SK-N-SH treated with all-trans-retinoic acid at 6 μM for 48 hours (cell line): ENCODE results near the gene TBC1D3I.

Experiments
- ATAC-seq: fragments of 200-7000 bp; cut with Tn5 transposase; 3 replicates; pipeline ENCODE4 v1.9.1; 2020; ENCODE audit warnings: mild to moderate bottlenecking, moderate library complexity
- BACH2 ChIP-seq: fragments of 250-450 bp; sonication (Bioruptor Pico); IDR thresholded peaks from 2 replicates; pipeline ENCODE4 v1.9.0; 2021; ENCODE audit warnings: mild to moderate bottlenecking, borderline replicate concordance
- CSRNP3 ChIP-seq: fragments of 250-450 bp; sonication (Bioruptor Pico); IDR thresholded peaks from 2 replicates; pipeline ENCODE4 v1.5.1; 2021; ENCODE audit warnings: mild to moderate bottlenecking, moderate library complexity
- OSR1 ChIP-seq: fragments of 250-450 bp; sonication (Bioruptor Pico); IDR thresholded peaks from 2 replicates; pipeline ENCODE4 v1.8.0; 2022; ENCODE audit warnings: moderate library complexity, mild to moderate bottlenecking, inconsistent platforms
- POU6F1 ChIP-seq: fragments of 250-450 bp; sonication (Bioruptor Pico); IDR thresholded peaks from 2 replicates; pipeline ENCODE4 v1.8.0; 2021; ENCODE audit warnings: low read depth, mild to moderate bottlenecking, moderate library complexity, borderline replicate concordance
- PPARA ChIP-seq: fragments of 250-450 bp; sonication (Bioruptor Pico); IDR thresholded peaks from 2 replicates; pipeline ENCODE4 v1.5.0; 2020; ENCODE audit warnings: mild to moderate bottlenecking, borderline replicate concordance
- RARB ChIP-seq: fragments of 250-450 bp; sonication (Bioruptor Pico); IDR thresholded peaks from 2 replicates; pipeline ENCODE4 v1.8.0; 2021; ENCODE audit warnings: mild to moderate bottlenecking, moderate library complexity
- TCF4 ChIP-seq: fragments of 250-450 bp; sonication (Bioruptor Pico); IDR thresholded peaks from 2 replicates; pipeline ENCODE4 v1.8.0; 2021; ENCODE audit warnings: mild to moderate bottlenecking, moderate library complexity, borderline replicate concordance
- TOX ChIP-seq: fragments of 250-450 bp; sonication (Bioruptor Pico); IDR thresholded peaks from 2 replicates; pipeline ENCODE4 v1.8.0; 2021; ENCODE audit warnings: mild to moderate bottlenecking, moderate library complexity, borderline replicate concordance
- TSHZ2 ChIP-seq: fragments of 250-450 bp; sonication (Bioruptor Pico); IDR thresholded peaks from 2 replicates; pipeline ENCODE4 v1.5.0; 2020; ENCODE audit warnings: mild to moderate bottlenecking, moderate library complexity
- ZFP30 ChIP-seq: fragments of 450-650 bp; formaldehyde crosslinking; IDR thresholded peaks from 2 replicates; pipeline ENCODE4 v1.5.0; 2022; ENCODE audit warnings: mild to moderate bottlenecking, moderate library complexity
- ZNF565 ChIP-seq: fragments of 450-650 bp; formaldehyde crosslinking; conservative IDR thresholded peaks from 2 replicates; pipeline ENCODE4 v1.5.0; 2020; ENCODE audit warnings: low read depth, mild to moderate bottlenecking, moderate library complexity
- ZNF70 ChIP-seq: fragments of 450-650 bp; formaldehyde crosslinking; IDR thresholded peaks from 2 replicates; pipeline ENCODE4 v1.5.0; 2020; ENCODE audit warnings: mild to moderate bottlenecking, moderate library complexity

TBC1D3I gene

GRCh38 chr17:36205637-36206485 lies 58.5 kb downstream of the TBC1D3I start (continued):
- no peak for TF ChIP-seq ZFP30
- TF ChIP-seq TCF4 = no peak
- no peak for TF ChIP-seq RARB (CRISPR knock-in tag)
- TF ChIP-seq BACH2 (CRISPR knock-in tag) = no peak

- no peak for ATAC-seq
- TF ChIP-seq CSRNP3 (CRISPR knock-in tag) = no peak
- TF ChIP-seq TOX (CRISPR knock-in tag) = no peak
- TF ChIP-seq ZNF70 (CRISPR knock-in tag) = no peak
- TF ChIP-seq POU6F1 (CRISPR knock-in tag) = no peak
- no peak for TF ChIP-seq OSR1 (CRISPR knock-in tag)
- TF ChIP-seq PPARA (CRISPR knock-in tag) = no peak
- TF ChIP-seq ZNF565 (CRISPR knock-in tag) = no peak
- TF ChIP-seq TSHZ2 (CRISPR knock-in tag) = no peak
Observed at GRCh38 chr17:36204724-36205500, 59.5 kb downstream of the TBC1D3I start.
